B cell (primary cell): ENCODE measurements around the gene ZFP28. TPM values are rescaled to one million over a fixed set of nuclear protein-coding genes. Genes with fewer than 3 reads are reported as not detected.

ENCODE experiments used
- ATAC-seq: fragments of 200-7000 bp; cut with Tn5 transposase; one replicate; pipeline ENCODE4 v1.10.0; 2021; ENCODE audit warnings: low read depth, mild to moderate bottlenecking, moderate number of reproducible peaks, moderate library complexity
- CTCF ChIA-PET: fragments of 350-600 bp; sonication (Branson Sonifier 250); formaldehyde crosslinking; loops from one replicate; lab custom pipeline; 2021; ENCODE audit warnings: antibody characterized with exemption, inconsistent platforms; lab: Charles Lee
- POLR2A ChIA-PET: fragments of 350-600 bp; sonication (Branson Sonifier 250); formaldehyde crosslinking; loops from one replicate; lab custom pipeline; 2021; ENCODE audit warnings: antibody characterized with exemption; lab: Charles Lee
- DNase-seq: peaks from one replicate; pipeline ENCODE4 v3.0.0; 2013
- H2AFZ ChIP-seq: 2 replicates; pipeline ENCODE4 v1.6.1; 2012; ENCODE audit warnings: mild to moderate bottlenecking, low read depth, low read length; ENCODE audit not compliant: insufficient read depth, poor library complexity, severe bottlenecking
- H3K27ac ChIP-seq, 2 donors: 1 replicate in 1 of 2; 2 replicates in 1 of 2; pipeline ENCODE4 v1.5.1; 2012 to 2013; ENCODE audit warnings: low read length in 2 of 2, mild to moderate bottlenecking in 2 of 2, moderate library complexity in 1 of 2
- H3K27me3 ChIP-seq, 4 experiments: fragments of 200-600 bp in 1 of 4; sonication (generic) in 1 of 4; replicated peaks in 1 of 4; 1 replicate in 2 of 4; 2 replicates in 2 of 4; pipeline versions ENCODE4 v1.6.1 to v1.7.0; 2013 to 2016; ENCODE audit warnings: low read length in 3 of 4, mild to moderate bottlenecking in 2 of 4, mixed read lengths in 1 of 4, moderate library complexity in 1 of 4; ENCODE audit not compliant: insufficient read depth in 4 of 4, control insufficient read depth in 3 of 4; ENCODE audit errors: control extremely low read depth in 1 of 4
- H3K36me3 ChIP-seq, 2 experiments: replicated peaks in 1 of 2; 1 replicate in 1 of 2; 2 replicates in 1 of 2; pipeline versions ENCODE4 v1.6.1 to v1.7.1; 2013; ENCODE audit warnings: low read length in 1 of 2; ENCODE audit not compliant: insufficient read depth in 2 of 2, control insufficient read depth in 1 of 2; ENCODE audit errors: control extremely low read depth in 1 of 2, extremely low read depth in 1 of 2
- H3K4me1 ChIP-seq, 2 donors: fragments of 200-600 bp in 1 of 2; sonication (generic) in 1 of 2; 1 replicate in 1 of 2; 2 replicates in 1 of 2; pipeline versions ENCODE4 v1.5.1 to v1.6.1; 2013 to 2017; ENCODE audit warnings: low read length in 2 of 2; ENCODE audit not compliant: control insufficient read depth in 2 of 2, insufficient read depth in 2 of 2
- H3K4me2 ChIP-seq: replicated peaks from 2 replicates; pipeline ENCODE3; 2012; ENCODE audit warnings: mild to moderate bottlenecking, low read depth, low read length; ENCODE audit not compliant: poor library complexity, severe bottlenecking
- H3K4me3 ChIP-seq, 5 experiments: fragments of 200-600 bp in 1 of 5; sonication (generic) in 1 of 5; 1 replicate in 3 of 5; 2 replicates in 2 of 5; pipeline versions ENCODE4 v1.5.1 to v1.7.0; 2011 to 2016; ENCODE audit warnings: low read length in 4 of 5, mild to moderate bottlenecking in 4 of 5, low read depth in 2 of 5, control low read depth in 1 of 5, moderate library complexity in 1 of 5; ENCODE audit not compliant: insufficient read depth in 1 of 5; ENCODE audit errors: control extremely low read depth in 1 of 5, extremely low read depth in 1 of 5
- H3K79me2 ChIP-seq: fragments of 200-600 bp; sonication (generic); one replicate; pipeline ENCODE4 v1.6.0; 2016; ENCODE audit warnings: low read length; ENCODE audit not compliant: control insufficient read depth, insufficient read depth
- H3K9ac ChIP-seq: fragments of 200-600 bp; sonication (generic); 2 replicates; pipeline ENCODE4 v1.6.1; 2017; ENCODE audit warnings: mild to moderate bottlenecking, low read length, moderate library complexity
- H3K9me3 ChIP-seq, 3 donors: one replicate each; pipeline versions ENCODE4 v1.6.1 to v1.7.1; 2013; ENCODE audit warnings: low read length in 2 of 3; ENCODE audit not compliant: control insufficient read depth in 2 of 3, insufficient read depth in 1 of 3; ENCODE audit errors: control extremely low read depth in 1 of 3
- H4K20me1 ChIP-seq: 2 replicates; pipeline ENCODE4 v1.6.0; 2012; ENCODE audit warnings: mild to moderate bottlenecking, low read length; ENCODE audit not compliant: insufficient read depth, control insufficient read depth, poor library complexity, severe bottlenecking
- H3K27ac Mint-ChIP-seq: one replicate; pipeline ENCODE4 v1.8.0; 2021; ENCODE audit warnings: mixed read lengths
- H3K27me3 Mint-ChIP-seq: one replicate; pipeline ENCODE4 v1.8.0; 2021; ENCODE audit warnings: mixed read lengths
- H3K4me1 Mint-ChIP-seq: one replicate; pipeline ENCODE4 v1.8.0; 2021; ENCODE audit warnings: mixed read lengths
- H3K4me3 Mint-ChIP-seq: one replicate; pipeline ENCODE4 v1.8.0; 2021; ENCODE audit warnings: mixed read lengths
- H3K9me3 Mint-ChIP-seq: one replicate; pipeline ENCODE4 v1.8.0; 2022; ENCODE audit warnings: mixed read lengths; ENCODE audit not compliant: insufficient read depth
- EZH2 ChIP-seq: IDR thresholded peaks from 2 replicates; pipeline ENCODE4 v1.6.1; 2012; ENCODE audit warnings: borderline replicate concordance, low read depth, mild to moderate bottlenecking, moderate library complexity, low read length; ENCODE audit not compliant: insufficient read depth, poor library complexity, severe bottlenecking
- WGBS: methylation state at CpG from one replicate; pipeline ENCODE4 v1.1.5; 2013; ENCODE audit warnings: missing lambda C conversion rate; ENCODE audit not compliant: insufficient coverage; 5-methylcytosine and 5-hydroxymethylcytosine counted together
- intact Hi-C: fragments of 100-400 bp; cut with micrococcal nuclease; formaldehyde crosslinking; loops from one replicate; pipeline ENCODE4 v1.10.0; 2022
- polyA plus RNA-seq: library from polyadenylated mRNA; depleted of rRNA; stranded (reverse); fragments of >200 nt; gene quantifications from 2 replicates; pipeline ENCODE4 v1.2.3, GENCODE V29; 2012
- total RNA-seq, 2 donors: library from RNA; stranded (reverse); fragments of 120-200 nt in 1 of 2; gene quantifications; 1 replicate in 1 of 2; 2 replicates in 1 of 2; pipeline versions ENCODE4 v1.2.3 to v1.2.4, GENCODE V29; 2013 to 2022
- TF ChIP-seq, protein P1 (sequence below): fragments of 200-600 bp; IDR thresholded peaks from one replicate; pipeline ENCODE4 v1.8.0; 2022; ENCODE audit warnings: antibody characterized with exemption, mild to moderate bottlenecking

ZFP28 gene
- total and polyA plus RNA-seq, 2 donors (not counting 1 experiment from before 2014, with no cell fraction given), result 2.5 to 11.6 TPM

DNA sequence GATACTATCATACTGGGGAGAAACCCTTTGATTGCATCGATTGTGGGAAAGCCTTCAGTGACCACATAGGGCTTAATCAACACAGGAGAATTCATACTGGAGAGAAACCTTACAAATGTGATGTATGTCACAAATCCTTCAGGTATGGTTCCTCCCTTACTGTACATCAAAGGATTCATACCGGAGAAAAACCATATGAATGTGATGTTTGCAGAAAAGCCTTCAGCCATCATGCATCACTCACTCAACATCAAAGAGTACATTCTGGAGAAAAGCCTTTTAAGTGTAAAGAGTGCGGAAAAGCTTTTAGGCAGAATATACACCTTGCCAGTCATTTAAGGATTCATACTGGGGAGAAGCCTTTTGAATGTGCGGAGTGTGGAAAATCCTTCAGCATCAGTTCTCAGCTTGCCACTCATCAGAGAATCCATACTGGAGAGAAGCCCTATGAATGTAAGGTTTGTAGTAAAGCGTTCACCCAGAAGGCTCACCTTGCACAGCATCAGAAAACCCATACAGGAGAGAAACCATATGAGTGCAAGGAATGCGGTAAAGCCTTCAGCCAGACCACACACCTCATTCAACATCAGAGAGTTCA, 15.6 kb downstream of the ZFP28 start:
- no peak overlapping the region for H3K4me3 ChIP-seq
- no peak for DNase-seq
- Mint-ChIP-seq H3K9me3 (peaks cover 42% of the 10 kb centered on the region), H3K4me3 (no peak overlapping the region), H3K4me1 (no peaks in the 10 kb centered on the region), H3K27me3 (no peaks in the 10 kb centered on the region), H3K27ac (no peak overlapping the region)
- no peak for ATAC-seq
- intact Hi-C loops, result no loop called here
- ChIA-PET POLR2A (no interaction called here), CTCF (no interaction called here)
- no peak for TF ChIP-seq EZH2
- TF ChIP-seq, protein P1, sequence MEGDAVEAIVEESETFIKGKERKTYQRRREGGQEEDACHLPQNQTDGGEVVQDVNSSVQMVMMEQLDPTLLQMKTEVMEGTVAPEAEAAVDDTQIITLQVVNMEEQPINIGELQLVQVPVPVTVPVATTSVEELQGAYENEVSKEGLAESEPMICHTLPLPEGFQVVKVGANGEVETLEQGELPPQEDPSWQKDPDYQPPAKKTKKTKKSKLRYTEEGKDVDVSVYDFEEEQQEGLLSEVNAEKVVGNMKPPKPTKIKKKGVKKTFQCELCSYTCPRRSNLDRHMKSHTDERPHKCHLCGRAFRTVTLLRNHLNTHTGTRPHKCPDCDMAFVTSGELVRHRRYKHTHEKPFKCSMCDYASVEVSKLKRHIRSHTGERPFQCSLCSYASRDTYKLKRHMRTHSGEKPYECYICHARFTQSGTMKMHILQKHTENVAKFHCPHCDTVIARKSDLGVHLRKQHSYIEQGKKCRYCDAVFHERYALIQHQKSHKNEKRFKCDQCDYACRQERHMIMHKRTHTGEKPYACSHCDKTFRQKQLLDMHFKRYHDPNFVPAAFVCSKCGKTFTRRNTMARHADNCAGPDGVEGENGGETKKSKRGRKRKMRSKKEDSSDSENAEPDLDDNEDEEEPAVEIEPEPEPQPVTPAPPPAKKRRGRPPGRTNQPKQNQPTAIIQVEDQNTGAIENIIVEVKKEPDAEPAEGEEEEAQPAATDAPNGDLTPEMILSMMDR, result no peak
- no peaks in the 10 kb centered on the region for H3K4me1 ChIP-seq
- no peaks in the 10 kb centered on the region for H3K79me2 ChIP-seq
- no peak overlapping the region for H3K4me2 ChIP-seq
- no peak overlapping the region for H2AFZ ChIP-seq
- peaks cover 19 to 87% (median 29%) of the 10 kb centered on the region in 3 donors for H3K9me3 ChIP-seq
- WGBS, result 88% methylated on average over 1 of the region's 6 CpGs
- peaks cover 6 to 19% of the 10 kb centered on the region in 2 experiments for H3K36me3 ChIP-seq
- H3K9ac ChIP-seq, result no peak overlapping the region
- H4K20me1 ChIP-seq, result no peaks in the 10 kb centered on the region
- H3K27me3 ChIP-seq, result no peaks in the 10 kb centered on the region
- no peak overlapping the region for H3K27ac ChIP-seq

GRCh38 chr19:56562766-56563165, 24.0 kb downstream of the ZFP28 start:
- Mint-ChIP-seq H3K4me3 (no peak overlapping the region), H3K4me1 (peaks cover 12% of the 10 kb centered on the region), H3K27ac (no peak overlapping the region), H3K27me3 (no peaks in the 10 kb centered on the region), H3K9me3 (peaks cover 42% of the 10 kb centered on the region)
- intact Hi-C loops, result no loop called here
- H3K4me1 ChIP-seq, result peaks cover 4 to 7% of the 10 kb centered on the region in 2 donors
- DNase-seq (no peak), ATAC-seq (no peak)
- H3K36me3 ChIP-seq, result no peaks in the 10 kb centered on the region
- no peak overlapping the region for H3K27ac ChIP-seq
- 88% methylated on average over 1 of the region's 2 CpGs for WGBS
- no peak overlapping the region for H2AFZ ChIP-seq
- H3K79me2 ChIP-seq, result peaks cover 7% of the 10 kb centered on the region
- CTCF ChIA-PET, result no interaction called here
- no peak overlapping the region for H3K4me3 ChIP-seq
- H3K9me3 ChIP-seq, result peaks cover 7 to 69% (median 53%) of the 10 kb centered on the region in 3 donors
- TF ChIP-seq EZH2, result no peak
- TF ChIP-seq, protein P1, result no peak
- H3K9ac ChIP-seq, result no peak overlapping the region
- POLR2A ChIA-PET, result no interaction called here
- no peaks in the 10 kb centered on the region for H3K27me3 ChIP-seq
- H4K20me1 ChIP-seq, result no peaks in the 10 kb centered on the region
- no peak overlapping the region for H3K4me2 ChIP-seq
